Measurements from ENCODE around the gene SLC24A4.

Gene SLC24A4

DNA sequence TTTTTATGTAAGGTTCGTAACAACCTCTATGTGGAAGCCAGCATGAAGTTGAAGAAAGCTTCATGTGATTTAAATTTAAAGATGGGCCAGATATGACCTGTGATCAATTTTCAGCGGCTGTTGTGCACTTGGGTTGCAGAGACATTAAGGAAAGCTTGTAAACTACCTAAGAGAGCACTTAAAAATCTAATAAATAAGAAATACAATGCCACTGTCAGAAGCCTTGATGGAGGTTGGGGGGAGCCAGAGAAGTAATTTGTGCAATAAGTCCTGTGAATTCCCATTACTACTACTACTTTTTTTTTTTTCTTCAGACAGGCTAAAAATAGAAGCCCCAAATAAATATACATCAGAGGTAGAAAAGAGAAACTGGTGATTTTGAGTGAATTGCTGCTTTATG lies 30.3 kb upstream of the SLC24A4 start:
- no peak overlapping the region for H3K27ac ChIP-seq (replicated peaks)
- H3K27me3 ChIP-seq (ENCODE audit: insufficient read depth, poor library complexity, severe bottlenecking) = peaks cover 6% of the 10 kb centered on the region
- TF ChIP-seq GABPA (IDR thresholded peaks at IDR 0.05; ENCODE audit: low read depth) (no peak), CTCF (IDR thresholded peaks at IDR 0.05; ENCODE audit: insufficient read depth, low read length) (no peak), POLR2AphosphoS5 (IDR thresholded peaks at IDR 0.05; ENCODE audit: low read depth) (no peak), SPI1 (IDR thresholded peaks at IDR 0.05; ENCODE audit: borderline replicate concordance, low read depth) (no peak)
- TF ChIP-seq, protein P1, sequence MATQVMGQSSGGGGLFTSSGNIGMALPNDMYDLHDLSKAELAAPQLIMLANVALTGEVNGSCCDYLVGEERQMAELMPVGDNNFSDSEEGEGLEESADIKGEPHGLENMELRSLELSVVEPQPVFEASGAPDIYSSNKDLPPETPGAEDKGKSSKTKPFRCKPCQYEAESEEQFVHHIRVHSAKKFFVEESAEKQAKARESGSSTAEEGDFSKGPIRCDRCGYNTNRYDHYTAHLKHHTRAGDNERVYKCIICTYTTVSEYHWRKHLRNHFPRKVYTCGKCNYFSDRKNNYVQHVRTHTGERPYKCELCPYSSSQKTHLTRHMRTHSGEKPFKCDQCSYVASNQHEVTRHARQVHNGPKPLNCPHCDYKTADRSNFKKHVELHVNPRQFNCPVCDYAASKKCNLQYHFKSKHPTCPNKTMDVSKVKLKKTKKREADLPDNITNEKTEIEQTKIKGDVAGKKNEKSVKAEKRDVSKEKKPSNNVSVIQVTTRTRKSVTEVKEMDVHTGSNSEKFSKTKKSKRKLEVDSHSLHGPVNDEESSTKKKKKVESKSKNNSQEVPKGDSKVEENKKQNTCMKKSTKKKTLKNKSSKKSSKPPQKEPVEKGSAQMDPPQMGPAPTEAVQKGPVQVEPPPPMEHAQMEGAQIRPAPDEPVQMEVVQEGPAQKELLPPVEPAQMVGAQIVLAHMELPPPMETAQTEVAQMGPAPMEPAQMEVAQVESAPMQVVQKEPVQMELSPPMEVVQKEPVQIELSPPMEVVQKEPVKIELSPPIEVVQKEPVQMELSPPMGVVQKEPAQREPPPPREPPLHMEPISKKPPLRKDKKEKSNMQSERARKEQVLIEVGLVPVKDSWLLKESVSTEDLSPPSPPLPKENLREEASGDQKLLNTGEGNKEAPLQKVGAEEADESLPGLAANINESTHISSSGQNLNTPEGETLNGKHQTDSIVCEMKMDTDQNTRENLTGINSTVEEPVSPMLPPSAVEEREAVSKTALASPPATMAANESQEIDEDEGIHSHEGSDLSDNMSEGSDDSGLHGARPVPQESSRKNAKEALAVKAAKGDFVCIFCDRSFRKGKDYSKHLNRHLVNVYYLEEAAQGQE (IDR thresholded peaks at IDR 0.05; ENCODE audit: insufficient replicate concordance, low read depth) = no peak
- no peak overlapping the region for H3K4me3 ChIP-seq (replicated peaks; ENCODE audit: insufficient read depth, low read length)
- DNase-seq (ENCODE audit: low read depth in 1 of 2, low spot score in 1 of 2) = no peak

- peaks cover 6% of the 10 kb centered on the region for H3K27me3 ChIP-seq (ENCODE audit: insufficient read depth, poor library complexity, severe bottlenecking)
These were observed 28.5 kb upstream of the SLC24A4 start for GRCh38 chr14:92294506-92294905.

DNA sequence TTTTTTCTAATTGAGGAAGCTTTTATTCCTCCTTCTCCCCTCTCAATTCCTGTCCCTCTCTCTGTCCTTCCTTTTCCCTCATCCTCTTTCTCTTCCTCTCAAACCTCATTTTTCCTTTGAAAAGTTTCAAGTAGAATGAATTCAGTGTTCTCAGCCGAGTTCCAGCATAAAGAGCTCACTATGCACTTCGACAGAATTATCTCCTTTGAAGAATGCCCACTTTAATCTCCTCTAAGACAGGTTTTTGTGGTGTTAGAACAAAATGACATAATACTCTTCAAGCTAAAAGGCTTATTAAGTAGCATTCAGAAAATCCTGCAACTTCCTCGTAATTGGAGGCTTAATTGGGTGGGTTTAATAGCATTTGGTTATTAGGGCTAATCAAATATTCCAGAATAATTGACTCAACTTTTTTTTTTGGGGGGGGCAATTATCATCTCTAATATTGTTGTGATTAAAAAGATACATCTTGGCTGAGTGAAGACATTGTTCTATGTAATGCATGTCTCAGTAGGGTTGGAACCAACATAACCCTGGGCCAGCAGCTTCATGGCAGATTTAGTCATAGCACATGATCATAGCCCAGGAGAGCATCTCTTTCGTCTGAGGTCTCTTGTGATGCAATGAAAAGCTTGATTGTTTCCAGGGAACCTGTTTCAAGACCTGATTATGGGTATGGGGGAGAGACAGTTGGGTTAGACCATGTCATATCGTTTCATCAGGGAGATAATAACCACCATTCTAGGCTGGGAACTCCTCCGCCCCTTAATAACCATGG lies 25.0 kb upstream of the SLC24A4 start:
- H3K27ac ChIP-seq (replicated peaks) = no peak overlapping the region
- H3K4me3 ChIP-seq (replicated peaks; ENCODE audit: insufficient read depth, low read length) = no peak overlapping the region
- peaks cover 8% of the 10 kb centered on the region for H3K27me3 ChIP-seq (ENCODE audit: insufficient read depth, poor library complexity, severe bottlenecking)
- no peak for TF ChIP-seq POLR2AphosphoS5 (IDR thresholded peaks at IDR 0.05; ENCODE audit: low read depth)
- TF ChIP-seq CTCF (IDR thresholded peaks at IDR 0.05; ENCODE audit: insufficient read depth, low read length) = no peak
- TF ChIP-seq, protein P1 (IDR thresholded peaks at IDR 0.05; ENCODE audit: insufficient replicate concordance, low read depth) = no peak
- no peak for TF ChIP-seq SPI1 (IDR thresholded peaks at IDR 0.05; ENCODE audit: borderline replicate concordance, low read depth)
- TF ChIP-seq GABPA (IDR thresholded peaks at IDR 0.05; ENCODE audit: low read depth) = no peak
- DNase-seq (ENCODE audit: low read depth in 1 of 2, low spot score in 1 of 2) = no peak

More at GRCh38 chr14:92294506-92294905, 28.5 kb upstream of the SLC24A4 start:
- H3K4me3 ChIP-seq (replicated peaks; ENCODE audit: insufficient read depth, low read length) = no peak overlapping the region
- no peak for DNase-seq (ENCODE audit: low read depth in 1 of 2, low spot score in 1 of 2)
- no peak overlapping the region for H3K27ac ChIP-seq (replicated peaks)
- TF ChIP-seq GABPA (IDR thresholded peaks at IDR 0.05; ENCODE audit: low read depth) (no peak), POLR2AphosphoS5 (IDR thresholded peaks at IDR 0.05; ENCODE audit: low read depth) (no peak), SPI1 (IDR thresholded peaks at IDR 0.05; ENCODE audit: borderline replicate concordance, low read depth) (no peak), CTCF (IDR thresholded peaks at IDR 0.05; ENCODE audit: insufficient read depth, low read length) (no peak)
- TF ChIP-seq, protein P1 (IDR thresholded peaks at IDR 0.05; ENCODE audit: insufficient replicate concordance, low read depth) = no peak
